GM19238 (cell line): Measurements from ENCODE around the gene LMBRD2.

Source experiments
- DNase-seq: peaks from one replicate; pipeline ENCODE4 v3.0.0; 2011; ENCODE audit warnings: low spot score; ENCODE audit not compliant: insufficient read length

Gene LMBRD2

DNA sequence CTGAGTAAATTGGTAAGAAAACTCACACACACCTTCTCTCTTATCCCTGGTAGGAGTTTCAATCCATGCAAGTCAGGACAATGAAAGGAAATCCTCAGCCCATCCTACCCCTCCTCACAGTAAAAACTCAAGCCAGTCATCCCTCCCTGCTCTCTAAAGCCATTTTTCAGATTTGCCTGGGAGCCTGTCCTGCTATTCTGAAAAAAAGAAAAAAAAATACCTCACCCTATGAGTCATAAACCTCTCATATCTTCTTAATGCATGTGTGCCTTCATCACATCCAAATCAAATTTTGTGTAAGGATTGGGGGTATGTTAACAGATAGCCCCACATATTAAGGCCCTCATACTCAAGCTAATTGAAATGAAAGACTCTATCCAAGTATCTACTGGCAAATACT is 99.1 kb downstream of the LMBRD2 start:
- no peak for DNase-seq

DNA sequence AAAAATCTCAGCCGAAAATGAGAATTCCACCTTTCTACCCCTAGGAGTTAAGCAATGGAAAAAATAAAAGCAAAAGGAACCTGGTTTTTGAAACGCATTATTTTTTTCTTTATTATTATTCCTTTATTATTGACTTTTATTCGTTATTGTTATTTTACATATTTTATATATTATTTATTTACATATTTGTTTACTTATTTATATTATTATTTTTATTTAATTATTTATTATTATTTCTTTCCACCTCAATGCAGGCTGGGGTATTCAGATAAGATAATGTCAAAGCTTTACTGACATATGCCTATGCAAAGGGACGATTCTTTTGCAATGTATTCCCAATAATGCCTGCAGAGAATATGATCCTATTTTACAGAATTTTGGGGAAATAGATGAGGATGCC is 101.7 kb downstream of the LMBRD2 start:
- DNase-seq: no peak
